ENCODE results near the gene COMP. TPM values are rescaled to one million over a fixed set of nuclear protein-coding genes. Genes with fewer than 3 reads are reported as not detected.

The COMP gene
- polyA plus RNA-seq, 1 experiment = 9.2 TPM

DNA sequence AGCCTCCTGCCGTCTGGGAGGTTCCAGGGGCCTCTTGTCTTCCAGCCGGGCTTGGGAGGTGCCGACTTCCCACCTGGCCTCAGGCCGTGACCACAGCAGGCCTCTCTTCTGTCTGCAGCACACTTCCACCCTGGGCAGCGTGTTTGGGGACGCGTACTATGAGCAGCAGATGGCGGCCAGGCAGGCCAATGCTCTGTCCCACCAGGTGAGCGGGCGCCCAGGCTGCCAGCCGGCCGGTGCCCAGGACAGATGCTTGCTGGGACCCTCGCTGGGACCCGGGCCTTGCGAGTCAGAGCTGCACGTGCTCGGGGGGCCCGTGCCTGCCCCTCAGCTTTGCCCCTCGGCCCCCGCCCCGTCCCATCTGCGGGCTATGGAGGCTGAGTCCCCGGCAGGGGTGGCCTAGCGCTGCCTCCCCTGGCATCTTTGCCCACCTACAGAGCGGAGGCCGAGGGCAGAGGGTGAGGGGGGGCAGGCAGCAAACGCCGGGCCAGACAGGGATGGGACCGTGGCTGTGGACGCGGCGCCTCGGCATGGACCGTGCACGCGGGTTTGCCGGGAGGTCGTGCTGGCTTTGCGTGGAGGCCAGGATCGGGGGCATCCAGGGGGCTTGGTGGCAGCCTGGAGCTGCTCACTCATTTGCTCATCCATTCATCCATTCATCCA, 16.2 kb downstream of the COMP start:
- POLR2A ChIA-PET = no interaction called here
- Histone ChIP-seq H3K4me3 (ENCODE audit: low read depth, low read length) (no peak overlapping the region), H3K36me3 (ENCODE audit: control insufficient read depth, insufficient read depth, low read length) (no peaks in the 10 kb centered on the region; the same call in 1 of the 2 replicates), H3K27me3 (ENCODE audit: control insufficient read depth, insufficient read depth, low read length) (no peaks in the 10 kb centered on the region)
- CTCF ChIA-PET = interaction anchor here (1.0 to 1.2 kb wide), 3 partner anchors 10 to 26 kb away, joined by 3 to 4 read pairs (median 3); no protein-coding TSS in a partner anchor
- DNase-seq (ENCODE audit: low read depth) = no peak
- TF ChIP-seq, protein P1, sequence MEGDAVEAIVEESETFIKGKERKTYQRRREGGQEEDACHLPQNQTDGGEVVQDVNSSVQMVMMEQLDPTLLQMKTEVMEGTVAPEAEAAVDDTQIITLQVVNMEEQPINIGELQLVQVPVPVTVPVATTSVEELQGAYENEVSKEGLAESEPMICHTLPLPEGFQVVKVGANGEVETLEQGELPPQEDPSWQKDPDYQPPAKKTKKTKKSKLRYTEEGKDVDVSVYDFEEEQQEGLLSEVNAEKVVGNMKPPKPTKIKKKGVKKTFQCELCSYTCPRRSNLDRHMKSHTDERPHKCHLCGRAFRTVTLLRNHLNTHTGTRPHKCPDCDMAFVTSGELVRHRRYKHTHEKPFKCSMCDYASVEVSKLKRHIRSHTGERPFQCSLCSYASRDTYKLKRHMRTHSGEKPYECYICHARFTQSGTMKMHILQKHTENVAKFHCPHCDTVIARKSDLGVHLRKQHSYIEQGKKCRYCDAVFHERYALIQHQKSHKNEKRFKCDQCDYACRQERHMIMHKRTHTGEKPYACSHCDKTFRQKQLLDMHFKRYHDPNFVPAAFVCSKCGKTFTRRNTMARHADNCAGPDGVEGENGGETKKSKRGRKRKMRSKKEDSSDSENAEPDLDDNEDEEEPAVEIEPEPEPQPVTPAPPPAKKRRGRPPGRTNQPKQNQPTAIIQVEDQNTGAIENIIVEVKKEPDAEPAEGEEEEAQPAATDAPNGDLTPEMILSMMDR (IDR thresholded peaks at IDR 0.05; ENCODE audit: insufficient read depth, low read depth, low read length) = no peak

DNA sequence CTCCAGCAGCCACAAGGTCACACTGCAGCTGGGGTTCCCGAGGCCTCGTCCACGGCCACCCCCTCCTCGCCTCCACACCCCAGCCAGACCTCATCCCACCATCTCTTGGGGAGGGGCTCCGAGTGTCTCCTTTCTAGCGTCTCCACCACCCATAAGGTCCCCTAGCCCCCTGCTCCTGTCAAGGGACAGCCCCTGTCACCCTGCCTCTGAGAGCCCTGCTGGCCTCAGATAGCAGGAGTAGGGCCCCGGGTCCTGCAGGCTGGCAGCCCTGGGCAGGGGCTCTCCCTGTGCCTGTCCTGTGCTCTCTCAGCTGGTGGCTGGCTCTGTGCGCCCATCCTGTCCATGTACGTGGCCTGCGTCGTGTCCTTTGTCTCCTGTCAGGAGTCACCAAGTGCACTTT, 17.0 kb downstream of the COMP start:
- CTCF ChIA-PET = no interaction called here
- POLR2A ChIA-PET = no interaction called here
- Histone ChIP-seq H3K4me3 (ENCODE audit: low read depth, low read length) (no peak overlapping the region), H3K27me3 (ENCODE audit: control insufficient read depth, insufficient read depth, low read length) (no peaks in the 10 kb centered on the region), H3K36me3 (ENCODE audit: control insufficient read depth, insufficient read depth, low read length) (peaks cover 1% of the 10 kb centered on the region; the same call in 1 of the 2 replicates)
- TF ChIP-seq, protein P1 (IDR thresholded peaks at IDR 0.05; ENCODE audit: insufficient read depth, low read depth, low read length) = no peak
- no peak for DNase-seq (ENCODE audit: low read depth)

DNA sequence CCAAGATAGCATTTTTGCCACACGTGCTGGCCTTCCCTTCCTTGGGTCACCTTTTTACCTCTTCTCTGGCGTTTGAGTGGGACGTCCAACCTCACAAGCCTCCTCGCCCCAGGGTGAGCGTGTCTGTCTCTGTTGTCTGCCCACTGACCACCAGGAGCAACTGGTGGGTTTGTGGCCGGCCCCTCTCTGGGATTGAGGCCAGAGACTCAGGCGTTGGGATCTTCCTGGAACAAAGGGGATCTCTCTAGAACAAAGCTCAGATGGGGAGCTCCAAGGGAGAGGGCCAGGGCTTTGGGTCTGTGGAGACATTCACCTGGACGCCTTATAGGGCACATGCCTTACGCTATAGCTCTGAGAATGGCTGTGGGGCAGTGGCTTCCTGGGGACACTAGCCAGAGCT, 17.4 kb downstream of the COMP start:
- peaks cover 1% of the 10 kb centered on the region; the same call in 1 of the 2 replicates for H3K36me3 ChIP-seq (ENCODE audit: control insufficient read depth, insufficient read depth, low read length)
- TF ChIP-seq, protein P1 (IDR thresholded peaks at IDR 0.05; ENCODE audit: insufficient read depth, low read depth, low read length) = no peak
- H3K27me3 ChIP-seq (ENCODE audit: control insufficient read depth, insufficient read depth, low read length) = no peaks in the 10 kb centered on the region
- POLR2A ChIA-PET = no interaction called here
- no peak for DNase-seq (ENCODE audit: low read depth)
- CTCF ChIA-PET = no interaction called here
- no peak overlapping the region for H3K4me3 ChIP-seq (ENCODE audit: low read depth, low read length)

DNA sequence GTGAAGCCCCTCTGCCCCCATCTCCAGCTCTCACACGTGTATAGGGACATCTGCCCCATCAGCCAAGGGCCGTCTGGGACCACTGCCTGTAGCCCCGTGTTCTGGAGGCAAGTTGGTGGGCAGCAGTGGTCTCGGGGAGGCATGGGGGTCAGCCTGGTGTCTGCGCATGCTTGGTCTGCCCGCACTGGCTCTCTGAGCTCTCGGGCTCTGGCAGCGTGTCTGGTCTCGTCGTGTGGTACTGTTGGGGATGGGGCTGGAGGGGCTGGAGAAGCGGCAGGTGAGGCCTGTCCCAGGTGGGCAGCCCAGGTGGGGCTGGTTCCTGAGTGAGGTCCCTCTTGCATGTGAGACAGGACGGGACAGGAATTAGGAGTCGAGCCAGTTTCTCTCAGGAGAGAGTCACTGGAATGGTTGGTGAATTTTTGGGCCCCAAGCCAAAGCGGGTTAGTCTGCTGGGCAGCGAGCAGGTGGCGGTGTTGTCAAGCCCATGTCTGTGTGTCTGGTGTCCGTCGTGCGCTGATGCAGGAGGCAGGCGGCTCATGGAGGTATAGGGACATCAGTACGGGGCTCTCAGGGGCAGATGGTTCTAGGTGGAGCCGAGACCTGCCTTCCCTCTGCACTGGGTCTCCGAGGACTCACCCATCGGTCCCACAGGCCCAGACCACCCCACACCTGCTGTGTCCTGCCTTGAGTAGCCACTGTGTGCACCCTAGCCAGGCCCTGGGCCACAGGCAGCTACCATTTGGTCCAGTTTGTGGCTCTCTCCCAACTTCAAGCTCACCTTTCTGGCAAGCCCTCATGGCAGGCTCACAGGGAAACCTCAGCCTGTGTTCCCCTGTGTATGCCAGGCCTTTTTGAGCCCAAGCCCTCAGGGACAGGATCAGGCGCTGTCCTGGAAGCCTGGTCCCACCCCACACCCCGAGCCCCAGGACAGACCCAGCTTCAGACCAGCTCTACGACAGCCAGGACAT, 18.2 kb downstream of the COMP start:
- ChIA-PET CTCF (interaction anchor here (0.6 kb wide), 1 partner anchor 15 kb away, joined by 3 read pairs; no protein-coding TSS in a partner anchor), POLR2A (no interaction called here)
- Histone ChIP-seq H3K4me3 (ENCODE audit: low read depth, low read length) (no peak overlapping the region), H3K36me3 (ENCODE audit: control insufficient read depth, insufficient read depth, low read length) (peaks cover 1% of the 10 kb centered on the region; the same call in 1 of the 2 replicates), H3K27me3 (ENCODE audit: control insufficient read depth, insufficient read depth, low read length) (no peaks in the 10 kb centered on the region)
- TF ChIP-seq, protein P1 (IDR thresholded peaks at IDR 0.05; ENCODE audit: insufficient read depth, low read depth, low read length) = no peak
- no peak for DNase-seq (ENCODE audit: low read depth)
